Activated T-helper 1 cell treated with anti-CD3 and anti-CD28 coated beads, Interleukin-12 subunit alpha, Interleukin-12 subunit beta, Interleukin-2, Interleukin-4 antibody, amounts not matched to agents 30 ng/mL and 10 ng/mL and 1 ng/mL, durations not matched to agents 14 hours and 24 hours and 36 hours (primary cell): ENCODE data around the gene PROM1. TPM values are rescaled to one million over a fixed set of nuclear protein-coding genes. Genes with fewer than 3 reads are reported as not detected.

Experiments
- DNase-seq: peaks from one replicate; pipeline ENCODE4 v3.0.0; 2021; ENCODE audit warnings: low spot score
- H3K27ac Mint-ChIP-seq: one replicate; pipeline ENCODE4 v1.8.0; 2021; ENCODE audit warnings: mild to moderate bottlenecking, mixed read lengths
- H3K27me3 Mint-ChIP-seq: one replicate; pipeline ENCODE4 v1.8.0; 2022; ENCODE audit warnings: mild to moderate bottlenecking, moderate library complexity, mixed read lengths; ENCODE audit not compliant: insufficient read depth
- H3K36me3 Mint-ChIP-seq: one replicate; pipeline ENCODE4 v1.8.0; 2021; ENCODE audit warnings: low read depth, mixed read lengths
- H3K4me1 Mint-ChIP-seq: one replicate; pipeline ENCODE4 v1.8.0; 2021; ENCODE audit warnings: low read depth, mixed read lengths
- H3K4me3 Mint-ChIP-seq: one replicate; pipeline ENCODE4 v1.8.0; 2021; ENCODE audit warnings: mild to moderate bottlenecking, moderate library complexity, mixed read lengths
- H3K9me3 Mint-ChIP-seq: one replicate; pipeline ENCODE4 v1.8.0; 2021; ENCODE audit warnings: mixed read lengths
- intact Hi-C: fragments of 100-400 bp; cut with micrococcal nuclease; formaldehyde crosslinking; loops from one replicate; pipeline ENCODE4 v1.15.1; 2024
- total RNA-seq: library from RNA; stranded (reverse); gene quantifications from 2 replicates; pipeline ENCODE4 v1.2.3, GENCODE V29; 2022

The PROM1 gene
- total RNA-seq, 1 donor from 2014 or later, result not detected

- no peak for DNase-seq
- Mint-ChIP-seq H3K27ac (no peak overlapping the region), H3K4me3 (no peak overlapping the region), H3K9me3 (no peaks in the 10 kb centered on the region), H3K4me1 (peaks cover 14% of the 10 kb centered on the region), H3K36me3 (no peaks in the 10 kb centered on the region), H3K27me3 (no peaks in the 10 kb centered on the region)
- intact Hi-C loops, result no loop called here
Observed at GRCh38 chr4:16119981-16120380, 36.2 kb upstream of the PROM1 start.

GRCh38 chr4:16118090-16118489 is 34.3 kb upstream of the PROM1 start:
- no peaks in the 10 kb centered on the region for H3K36me3 Mint-ChIP-seq
- intact Hi-C loops, result no loop called here
- peaks cover 12% of the 10 kb centered on the region for H3K4me1 Mint-ChIP-seq
- DNase-seq, result no peak
- H3K27me3 Mint-ChIP-seq, result peaks cover 2% of the 10 kb centered on the region
- H3K4me3 Mint-ChIP-seq, result no peak overlapping the region
- H3K9me3 Mint-ChIP-seq, result no peaks in the 10 kb centered on the region
- H3K27ac Mint-ChIP-seq, result no peak overlapping the region

GRCh38 chr4:16117164-16117563 is 33.3 kb upstream of the PROM1 start:
- H3K9me3 Mint-ChIP-seq, result no peaks in the 10 kb centered on the region

DNA sequence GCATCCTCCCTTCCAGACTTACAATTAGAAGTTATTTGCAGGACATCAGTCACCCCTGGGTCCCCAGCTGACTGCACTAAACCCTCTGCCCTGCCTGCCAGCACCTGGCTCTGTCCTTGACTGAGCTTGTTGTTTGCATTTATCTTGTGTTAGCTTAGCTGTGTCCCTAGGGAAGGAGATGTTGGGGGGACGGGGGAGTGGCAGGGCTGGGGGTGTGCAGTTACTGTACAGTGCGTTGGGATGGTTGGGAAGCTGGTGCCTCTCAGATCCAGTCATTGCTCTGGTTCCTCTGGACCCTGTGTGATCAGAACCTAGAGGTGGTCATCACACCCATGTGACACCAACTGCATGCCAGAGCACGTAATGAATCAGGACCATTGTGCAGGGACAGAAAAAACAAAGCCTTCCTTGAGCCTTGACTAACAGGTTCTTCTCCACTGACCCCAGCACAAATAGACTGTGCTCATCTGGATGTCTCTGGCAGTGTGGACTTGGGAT is 32.7 kb upstream of the PROM1 start:
- Mint-ChIP-seq H3K27me3 (peaks cover 2% of the 10 kb centered on the region), H3K9me3 (no peaks in the 10 kb centered on the region), H3K27ac (no peak overlapping the region), H3K36me3 (no peaks in the 10 kb centered on the region), H3K4me3 (no peak overlapping the region), H3K4me1 (no peaks in the 10 kb centered on the region)
- intact Hi-C loops, result no loop called here
- DNase-seq, result no peak

More at GRCh38 chr4:16117164-16117563, 33.3 kb upstream of the PROM1 start:
- no peak for DNase-seq
- no peaks in the 10 kb centered on the region for H3K36me3 Mint-ChIP-seq
- H3K27ac Mint-ChIP-seq, result no peak overlapping the region
- H3K27me3 Mint-ChIP-seq, result peaks cover 2% of the 10 kb centered on the region
- H3K4me1 Mint-ChIP-seq, result peaks cover 3% of the 10 kb centered on the region
- intact Hi-C loops, result no loop called here
- H3K4me3 Mint-ChIP-seq, result no peak overlapping the region

DNA sequence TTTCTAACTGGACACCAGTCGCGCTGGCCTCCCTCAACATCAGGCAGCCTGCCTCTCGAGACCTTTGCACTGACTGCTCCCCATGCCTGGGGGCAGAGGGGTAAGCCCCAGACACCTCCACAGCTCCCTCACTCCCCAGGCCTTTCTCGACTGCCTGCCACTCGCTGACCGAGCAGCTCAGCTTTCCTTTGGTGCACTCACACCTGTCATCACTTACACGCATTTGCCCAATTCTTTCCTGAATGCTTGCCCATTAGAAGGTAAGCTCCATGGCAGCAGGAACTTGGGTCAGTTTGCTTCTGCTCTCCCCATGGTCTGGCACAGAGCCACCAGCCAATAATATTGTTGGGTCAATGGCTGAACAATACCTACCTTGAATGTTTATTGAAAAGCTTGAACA is 32.2 kb upstream of the PROM1 start:
- Mint-ChIP-seq H3K9me3 (no peaks in the 10 kb centered on the region), H3K4me1 (no peaks in the 10 kb centered on the region), H3K27ac (no peak overlapping the region), H3K27me3 (peaks cover 2% of the 10 kb centered on the region), H3K36me3 (no peaks in the 10 kb centered on the region), H3K4me3 (no peak overlapping the region)
- intact Hi-C loops, result no loop called here
- no peak for DNase-seq

GRCh38 chr4:16114546-16114945 is 30.7 kb upstream of the PROM1 start:
- H3K27me3 Mint-ChIP-seq, result peaks cover 3% of the 10 kb centered on the region
- H3K36me3 Mint-ChIP-seq, result no peaks in the 10 kb centered on the region
- H3K4me3 Mint-ChIP-seq, result no peak overlapping the region
- no peaks in the 10 kb centered on the region for H3K9me3 Mint-ChIP-seq
- intact Hi-C loops, result no loop called here
- no peak overlapping the region for H3K27ac Mint-ChIP-seq
- H3K4me1 Mint-ChIP-seq, result no peaks in the 10 kb centered on the region
- no peak for DNase-seq

DNA sequence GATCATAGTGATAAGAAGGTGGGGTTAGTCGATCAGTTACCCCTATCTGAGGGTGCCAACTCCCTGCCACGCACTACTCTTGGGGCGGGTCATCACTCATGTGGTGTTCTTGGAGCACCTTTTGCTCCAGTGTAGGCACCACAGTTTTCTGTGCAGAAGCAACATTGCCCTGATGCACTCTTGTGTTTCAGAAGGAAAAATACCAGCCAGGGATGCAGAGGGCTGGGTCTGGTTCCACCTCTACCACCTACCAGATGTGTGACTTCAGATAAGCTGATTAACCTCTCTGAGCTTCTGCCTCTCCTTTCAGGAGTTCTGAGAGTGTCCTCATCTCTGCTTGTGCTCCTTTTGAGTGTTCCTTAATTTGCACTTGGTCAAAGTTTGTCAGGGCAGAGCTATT is 29.9 kb upstream of the PROM1 start:
- no peak for DNase-seq
- Mint-ChIP-seq H3K4me3 (no peak overlapping the region), H3K9me3 (no peaks in the 10 kb centered on the region), H3K36me3 (no peaks in the 10 kb centered on the region), H3K4me1 (no peaks in the 10 kb centered on the region), H3K27me3 (peaks cover 3% of the 10 kb centered on the region), H3K27ac (no peak overlapping the region)
- intact Hi-C loops, result no loop called here

GRCh38 chr4:16111533-16111932 is 27.7 kb upstream of the PROM1 start:
- H3K4me3 Mint-ChIP-seq, result no peak overlapping the region
- intact Hi-C loops, result no loop called here
- H3K27me3 Mint-ChIP-seq, result peaks cover 7% of the 10 kb centered on the region
- no peaks in the 10 kb centered on the region for H3K36me3 Mint-ChIP-seq
- H3K9me3 Mint-ChIP-seq, result no peaks in the 10 kb centered on the region
- no peak overlapping the region for H3K27ac Mint-ChIP-seq
- DNase-seq, result no peak
- H3K4me1 Mint-ChIP-seq, result no peaks in the 10 kb centered on the region

DNA sequence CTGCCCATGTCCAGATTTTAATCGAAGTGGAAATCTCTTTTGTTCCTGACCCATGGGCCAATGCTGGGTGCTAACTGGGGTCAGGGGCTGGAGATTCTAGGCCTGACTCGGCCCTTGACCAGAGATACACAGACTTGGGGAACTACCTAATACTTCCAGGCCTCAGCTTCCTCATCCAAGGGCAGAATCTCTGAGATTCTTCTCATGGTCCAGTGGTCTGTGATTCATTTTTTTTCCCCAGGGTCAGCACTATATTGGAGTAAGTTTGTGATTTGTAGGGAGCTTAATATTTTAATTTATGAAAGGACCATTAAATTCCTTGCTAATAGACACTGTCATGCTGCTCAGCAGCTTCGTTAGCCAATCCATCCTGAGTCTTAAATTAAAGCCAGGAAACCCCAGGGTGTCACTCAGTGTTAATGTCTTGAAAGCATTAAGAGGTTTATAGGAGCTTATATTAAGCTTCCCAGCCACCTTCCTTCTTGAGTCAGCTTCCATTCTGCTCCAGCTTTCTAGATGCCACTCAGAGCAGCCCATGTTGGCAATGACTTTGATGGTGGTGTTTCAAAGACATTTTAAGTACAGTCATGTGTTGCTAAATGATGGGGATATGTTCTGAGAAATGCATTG is 27.0 kb upstream of the PROM1 start:
- H3K9me3 Mint-ChIP-seq, result no peaks in the 10 kb centered on the region
- no peaks in the 10 kb centered on the region for H3K4me1 Mint-ChIP-seq
- intact Hi-C loops, result no loop called here
- DNase-seq, result no peak
- H3K4me3 Mint-ChIP-seq, result no peak overlapping the region
- no peak overlapping the region for H3K27ac Mint-ChIP-seq
- H3K27me3 Mint-ChIP-seq, result peaks cover 9% of the 10 kb centered on the region
- H3K36me3 Mint-ChIP-seq, result no peaks in the 10 kb centered on the region

DNA sequence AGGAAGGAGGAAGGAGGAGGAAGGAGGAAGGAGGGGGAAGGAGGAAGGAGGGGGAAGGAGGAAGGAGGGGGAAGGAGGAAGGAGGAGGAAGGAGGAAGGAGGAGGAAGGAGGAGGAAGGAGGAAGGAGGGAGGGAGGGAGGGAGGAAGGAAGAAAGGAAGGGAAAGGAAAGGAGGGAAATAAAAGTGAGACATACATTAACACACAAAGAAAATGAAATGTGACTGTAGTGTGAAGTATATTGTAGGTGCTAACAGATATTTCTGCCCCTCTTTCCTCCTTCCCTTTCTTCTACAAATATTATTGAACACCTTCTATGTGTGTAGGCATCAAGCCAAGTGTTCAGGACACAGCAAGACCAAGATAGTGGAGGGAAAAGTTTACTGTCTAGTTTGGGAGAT is 26.4 kb upstream of the PROM1 start:
- intact Hi-C loops, result no loop called here
- H3K27ac Mint-ChIP-seq, result no peak overlapping the region
- no peaks in the 10 kb centered on the region for H3K36me3 Mint-ChIP-seq
- H3K4me1 Mint-ChIP-seq, result no peaks in the 10 kb centered on the region
- H3K9me3 Mint-ChIP-seq, result no peaks in the 10 kb centered on the region
- no peak for DNase-seq
- H3K27me3 Mint-ChIP-seq, result peaks cover 9% of the 10 kb centered on the region
- H3K4me3 Mint-ChIP-seq, result no peak overlapping the region

DNA sequence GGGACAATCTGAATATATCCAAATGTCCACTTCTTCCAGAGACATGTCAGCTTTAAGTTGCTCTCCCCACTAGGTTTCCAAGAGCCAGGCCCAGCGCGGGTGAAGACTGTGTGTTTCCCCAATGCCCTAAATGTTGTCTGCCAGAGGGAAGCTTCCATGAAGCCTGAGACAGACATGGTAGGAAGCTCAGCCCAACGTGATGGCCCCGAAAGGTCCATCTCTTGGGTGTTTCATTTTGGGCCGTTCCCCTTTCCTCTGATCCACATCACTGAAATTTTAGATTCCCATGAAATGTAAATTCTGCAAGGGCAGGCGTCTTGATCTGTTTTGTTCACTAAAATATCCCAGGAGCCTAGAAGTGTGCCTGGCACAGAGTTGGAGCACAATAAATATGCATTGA is 25.4 kb upstream of the PROM1 start:
- H3K36me3 Mint-ChIP-seq, result no peaks in the 10 kb centered on the region
- intact Hi-C loops, result no loop called here

GRCh38 chr4:16106956-16107355 is 23.1 kb upstream of the PROM1 start:
- peaks cover 8% of the 10 kb centered on the region for H3K27me3 Mint-ChIP-seq
- no peak overlapping the region for H3K27ac Mint-ChIP-seq
- intact Hi-C loops, result no loop called here
- no peaks in the 10 kb centered on the region for H3K9me3 Mint-ChIP-seq
- no peaks in the 10 kb centered on the region for H3K4me1 Mint-ChIP-seq
- H3K4me3 Mint-ChIP-seq, result no peak overlapping the region
- H3K36me3 Mint-ChIP-seq, result no peaks in the 10 kb centered on the region
- no peak for DNase-seq

More for the DNA sequence above, 25.4 kb upstream of the PROM1 start:
- Mint-ChIP-seq H3K27me3 (peaks cover 9% of the 10 kb centered on the region), H3K4me3 (no peak overlapping the region), H3K4me1 (no peaks in the 10 kb centered on the region), H3K9me3 (no peaks in the 10 kb centered on the region), H3K27ac (no peak overlapping the region)
- DNase-seq, result no peak

DNA sequence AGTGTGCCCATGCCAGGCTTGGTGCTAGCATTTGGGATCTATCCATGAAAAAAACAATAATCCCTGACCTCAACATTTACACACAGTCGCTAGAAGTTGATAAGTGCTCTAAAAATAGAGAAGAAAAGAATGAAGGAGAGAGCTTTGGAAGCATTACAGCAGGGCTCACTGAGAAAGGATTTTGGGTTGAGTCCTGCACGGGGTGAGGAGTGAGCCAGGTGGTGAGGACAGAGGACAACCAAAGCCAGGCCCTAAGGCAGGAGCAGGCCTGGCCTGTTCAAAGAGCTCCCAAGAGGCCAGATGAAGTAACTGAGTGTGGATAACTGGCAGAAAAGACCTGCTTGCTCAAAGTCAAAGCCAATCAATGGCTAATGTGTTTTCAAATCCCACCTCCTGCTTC is 20.7 kb upstream of the PROM1 start:
- DNase-seq, result no peak
- no peaks in the 10 kb centered on the region for H3K36me3 Mint-ChIP-seq
- intact Hi-C loops, result no loop called here
- no peak overlapping the region for H3K27ac Mint-ChIP-seq
- H3K9me3 Mint-ChIP-seq, result no peaks in the 10 kb centered on the region
- no peaks in the 10 kb centered on the region for H3K4me1 Mint-ChIP-seq
- no peak overlapping the region for H3K4me3 Mint-ChIP-seq
- peaks cover 6% of the 10 kb centered on the region for H3K27me3 Mint-ChIP-seq

DNA sequence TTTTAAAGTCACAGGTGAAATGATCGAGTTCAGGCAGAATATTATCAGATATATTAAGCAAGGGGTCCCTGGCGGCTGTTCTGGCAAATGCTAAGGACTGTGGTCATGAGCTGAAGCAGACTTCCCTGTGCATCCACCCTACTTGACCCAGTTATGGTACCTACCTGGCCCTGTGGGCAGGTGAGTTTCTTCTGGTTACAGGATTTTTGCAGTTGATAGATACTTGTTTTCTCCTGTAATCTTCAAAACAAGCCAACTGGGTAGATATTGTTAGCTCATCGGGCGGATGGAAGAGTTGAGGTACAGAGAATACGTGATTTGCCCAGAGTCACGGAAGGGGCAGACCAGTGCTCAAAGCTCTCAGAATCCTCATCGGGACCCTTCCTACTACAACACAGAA is 18.5 kb upstream of the PROM1 start:
- H3K4me1 Mint-ChIP-seq, result no peaks in the 10 kb centered on the region
- H3K4me3 Mint-ChIP-seq, result no peak overlapping the region
- intact Hi-C loops, result no loop called here
- no peaks in the 10 kb centered on the region for H3K36me3 Mint-ChIP-seq
- H3K27ac Mint-ChIP-seq, result no peak overlapping the region
- H3K27me3 Mint-ChIP-seq, result peaks cover 20% of the 10 kb centered on the region
- no peak for DNase-seq
- H3K9me3 Mint-ChIP-seq, result no peaks in the 10 kb centered on the region
